Stimulated activated naive CD8-positive, alpha-beta T cell treated with anti-CD3 and anti-CD28 coated beads, Interleukin-15, amount 100 ng/mL, for 72 hours (primary cell): ENCODE measurements around the gene FAM170B.

Source experiments
- ATAC-seq: fragments of 150-1000 bp; cut with Tn5 transposase; 2 replicates; pipeline ENCODE4 v1.10.0; 2021; ENCODE audit warnings: mild to moderate bottlenecking, moderate library complexity
- DNase-seq, 2 donors: peaks; one replicate each; pipeline ENCODE4 v3.0.0; 2021 to 2022
- H3K27ac Mint-ChIP-seq, 2 donors: one replicate each; pipeline ENCODE4 v1.8.0; 2022; ENCODE audit warnings: mild to moderate bottlenecking in 2 of 2, mixed read lengths in 2 of 2, moderate library complexity in 2 of 2
- H3K27me3 Mint-ChIP-seq: one replicate; pipeline ENCODE4 v1.8.0; 2022; ENCODE audit warnings: mixed read lengths
- H3K4me1 Mint-ChIP-seq: one replicate; pipeline ENCODE4 v1.8.0; 2022; ENCODE audit warnings: mild to moderate bottlenecking, mixed read lengths
- H3K4me3 Mint-ChIP-seq, 2 donors: one replicate each; pipeline ENCODE4 v1.8.0; 2022; ENCODE audit warnings: mild to moderate bottlenecking in 2 of 2, mixed read lengths in 2 of 2, moderate library complexity in 1 of 2
- H3K9me3 Mint-ChIP-seq, 2 donors: one replicate each; pipeline ENCODE4 v1.8.0; 2022; ENCODE audit warnings: mixed read lengths in 2 of 2

FAM170B gene

GRCh38 chr10:49128854-49129253 lies 5.0 kb downstream of the FAM170B start:
- DNase-seq (no peak), ATAC-seq (no peak)
- Mint-ChIP-seq H3K27ac (no peak overlapping the region), H3K4me3 (no peak overlapping the region), H3K9me3 (peaks cover 7 to 12% of the 10 kb centered on the region in 2 donors), H3K27me3 (peaks cover 22% of the 10 kb centered on the region), H3K4me1 (no peaks in the 10 kb centered on the region)

- DNase-seq (no peak), ATAC-seq (no peak)
- peaks cover 7 to 10% of the 10 kb centered on the region in 2 donors for H3K9me3 Mint-ChIP-seq
- no peaks in the 10 kb centered on the region for H3K4me1 Mint-ChIP-seq
- peaks cover 27% of the 10 kb centered on the region for H3K27me3 Mint-ChIP-seq
- H3K4me3 Mint-ChIP-seq = no peak overlapping the region
- H3K27ac Mint-ChIP-seq = no peak overlapping the region
These were observed 9.6 kb downstream of the FAM170B start for GRCh38 chr10:49123981-49124950.

- no peak for ATAC-seq
These were observed 12.9 kb downstream of the FAM170B start for GRCh38 chr10:49120911-49121310.

GRCh38 chr10:49119746-49120145 lies 14.1 kb downstream of the FAM170B start:
- ATAC-seq (no peak), DNase-seq (no peak)
- peaks cover 7% of the 10 kb centered on the region for H3K4me1 Mint-ChIP-seq
- H3K27me3 Mint-ChIP-seq = peaks cover 35% of the 10 kb centered on the region
- H3K4me3 Mint-ChIP-seq = no peak overlapping the region
- H3K9me3 Mint-ChIP-seq = no peaks in the 10 kb centered on the region
- no peak overlapping the region for H3K27ac Mint-ChIP-seq

More at GRCh38 chr10:49120911-49121310, 12.9 kb downstream of the FAM170B start:
- no peak for DNase-seq
- no peak overlapping the region for H3K27ac Mint-ChIP-seq
- peaks cover 6% of the 10 kb centered on the region for H3K4me1 Mint-ChIP-seq
- no peaks in the 10 kb centered on the region for H3K9me3 Mint-ChIP-seq
- peaks cover 28% of the 10 kb centered on the region for H3K27me3 Mint-ChIP-seq
- no peak overlapping the region for H3K4me3 Mint-ChIP-seq

DNA sequence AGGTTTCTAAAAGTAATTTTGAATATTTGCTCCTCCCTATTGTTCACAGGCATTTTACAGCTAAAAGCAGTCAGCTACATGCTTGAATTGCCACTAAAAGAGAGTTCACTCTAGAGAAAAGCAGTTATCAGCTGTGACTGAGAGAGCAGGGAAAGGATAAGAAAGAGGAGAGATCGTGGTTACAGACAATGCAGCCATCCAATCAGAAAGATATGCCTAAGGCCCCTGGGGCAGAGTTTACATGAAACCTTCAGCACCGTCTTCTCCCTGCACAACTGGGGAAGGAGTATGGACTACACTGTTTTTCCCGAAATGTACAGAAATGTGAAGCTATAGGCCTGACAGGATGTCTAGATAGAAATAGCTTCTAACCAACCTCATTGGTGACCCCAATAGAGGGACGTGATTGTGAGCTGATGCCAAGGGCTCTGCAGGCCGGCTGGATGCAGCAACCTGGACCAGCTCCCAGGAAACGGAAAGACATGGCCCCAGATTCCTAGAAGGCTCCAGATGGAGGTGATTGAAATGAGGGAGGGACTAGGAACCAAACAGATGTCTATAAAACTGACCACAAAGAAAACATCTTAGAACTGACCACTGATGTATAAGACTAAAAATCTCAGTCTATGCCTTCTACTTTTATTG lies 15.3 kb downstream of the FAM170B start:
- no peak overlapping the region for H3K4me3 Mint-ChIP-seq
- peaks cover 7% of the 10 kb centered on the region for H3K4me1 Mint-ChIP-seq
- ATAC-seq (no peak), DNase-seq (no peak)
- H3K27me3 Mint-ChIP-seq = peaks cover 47% of the 10 kb centered on the region
- no peak overlapping the region for H3K27ac Mint-ChIP-seq
- no peaks in the 10 kb centered on the region for H3K9me3 Mint-ChIP-seq

- DNase-seq (no peak), ATAC-seq (no peak)
- H3K4me1 Mint-ChIP-seq = peaks cover 7% of the 10 kb centered on the region
- H3K27me3 Mint-ChIP-seq = peaks cover 50% of the 10 kb centered on the region
- H3K27ac Mint-ChIP-seq = no peak overlapping the region
- no peaks in the 10 kb centered on the region for H3K9me3 Mint-ChIP-seq
- no peak overlapping the region for H3K4me3 Mint-ChIP-seq
These were observed 16.3 kb downstream of the FAM170B start for GRCh38 chr10:49117376-49118070.

DNA sequence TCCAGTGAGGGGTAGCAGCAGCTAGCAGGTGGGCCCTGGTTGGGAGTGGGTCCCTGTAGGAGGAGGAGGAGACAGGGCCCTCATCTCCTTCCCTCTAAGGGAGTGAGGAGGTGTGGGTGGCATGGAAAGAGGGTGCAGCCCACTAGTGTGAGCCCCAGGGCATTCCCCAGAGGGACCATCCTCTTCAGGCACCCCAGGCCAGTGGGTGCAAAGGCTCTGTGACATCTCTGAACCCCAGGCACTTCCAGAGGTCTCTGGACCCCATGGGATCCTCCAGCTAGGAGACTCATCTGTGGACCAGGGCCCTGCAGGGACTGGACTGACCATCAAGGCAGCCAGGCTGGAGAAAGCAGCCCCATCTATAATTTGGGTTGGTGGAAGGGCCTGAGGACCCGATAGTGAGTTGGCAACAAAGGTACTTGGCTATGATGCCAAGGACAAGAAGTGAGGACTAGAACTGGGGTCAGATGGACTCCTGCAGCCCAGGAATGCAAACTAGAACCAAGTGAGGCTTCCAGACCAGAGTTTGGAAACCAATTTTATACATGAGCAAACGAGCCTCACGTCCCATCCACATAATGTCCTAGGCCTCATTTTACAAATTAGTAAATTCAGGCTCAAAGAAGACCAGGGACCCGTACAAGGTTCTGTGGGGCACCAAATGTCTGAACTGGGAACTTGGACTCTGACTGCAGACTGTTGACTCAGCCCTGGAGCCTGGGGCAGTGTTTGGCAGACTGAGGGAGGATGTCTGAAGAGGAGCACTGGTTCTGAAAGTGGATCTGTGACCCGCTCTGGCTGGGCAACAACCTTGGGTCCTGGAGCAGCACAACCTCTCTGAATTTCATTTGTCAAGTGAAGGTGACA lies 17.1 kb downstream of the FAM170B start:
- no peak overlapping the region for H3K4me3 Mint-ChIP-seq
- H3K9me3 Mint-ChIP-seq = no peaks in the 10 kb centered on the region
- ATAC-seq (peak; percentile 13), DNase-seq (no peak)
- peaks cover 7% of the 10 kb centered on the region for H3K4me1 Mint-ChIP-seq
- peak overlapping the region in 1 of 2 donors; percentile 8 for H3K27ac Mint-ChIP-seq
- H3K27me3 Mint-ChIP-seq = peaks cover 46% of the 10 kb centered on the region

GRCh38 chr10:49115796-49116508 lies 17.9 kb downstream of the FAM170B start:
- DNase-seq (peak in 1 of 2 donors; percentile 37), ATAC-seq (peak; percentile 87)
- Mint-ChIP-seq H3K27ac (peak overlapping the region in 1 of 2 donors; percentile 8), H3K9me3 (no peaks in the 10 kb centered on the region), H3K27me3 (peaks cover 38% of the 10 kb centered on the region), H3K4me3 (no peak overlapping the region), H3K4me1 (peaks cover 7% of the 10 kb centered on the region)

DNA sequence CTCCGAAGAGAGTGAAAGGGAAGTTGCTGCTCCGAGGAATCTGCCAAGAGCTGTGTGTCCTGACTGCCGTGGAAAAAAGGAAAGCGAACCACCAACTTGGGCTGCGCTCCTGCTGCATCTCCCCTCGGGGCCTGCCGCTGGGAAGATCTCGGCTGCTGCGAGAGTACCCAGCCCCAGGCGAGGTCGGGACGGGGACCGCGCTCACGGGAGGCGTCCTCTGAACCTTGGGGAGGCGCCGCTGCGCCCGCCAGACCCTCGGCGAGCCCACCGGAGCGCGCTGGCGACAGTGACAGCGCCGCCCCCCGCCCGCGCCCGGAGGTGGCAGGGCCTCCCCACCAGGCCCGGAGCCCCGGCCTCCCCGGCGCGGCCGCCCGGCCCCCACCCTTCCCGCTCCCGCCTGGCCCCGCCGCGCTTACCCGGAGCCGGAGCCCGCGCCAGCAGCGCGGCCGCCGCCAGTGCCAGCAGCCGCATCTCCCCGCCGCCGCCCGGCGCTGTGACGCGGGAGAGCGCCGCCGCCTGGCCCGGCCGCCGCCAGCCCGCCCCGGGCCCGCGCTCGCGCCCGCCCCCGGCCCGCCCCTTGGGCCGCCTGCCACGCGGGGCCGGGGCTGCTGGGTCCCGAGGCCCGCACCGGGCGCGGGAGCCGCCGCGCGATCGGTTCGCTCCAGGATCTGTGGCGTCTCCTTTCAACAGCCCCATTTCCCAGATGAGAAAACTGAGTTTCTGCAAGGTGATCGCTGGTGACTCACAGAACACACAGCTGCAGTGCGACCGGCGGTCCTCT lies 18.6 kb downstream of the FAM170B start, which contains the start of gene VSTM4:
TSS of gene VSTM4 (minus strand) at position 508 of the 781 bp plus-strand sequence. CDS start at position 471, 37 bp downstream.
- DNase-seq (no peak), ATAC-seq (peak; percentile 35)
- Mint-ChIP-seq H3K27me3 (peaks cover 36% of the 10 kb centered on the region), H3K4me1 (peaks cover 7% of the 10 kb centered on the region), H3K9me3 (no peaks in the 10 kb centered on the region), H3K4me3 (peak within 1 kb of the TSS; percentile 22 to 35), H3K27ac (peak within 1 kb of the TSS in 1 of 2 donors; percentile 8)

DNA sequence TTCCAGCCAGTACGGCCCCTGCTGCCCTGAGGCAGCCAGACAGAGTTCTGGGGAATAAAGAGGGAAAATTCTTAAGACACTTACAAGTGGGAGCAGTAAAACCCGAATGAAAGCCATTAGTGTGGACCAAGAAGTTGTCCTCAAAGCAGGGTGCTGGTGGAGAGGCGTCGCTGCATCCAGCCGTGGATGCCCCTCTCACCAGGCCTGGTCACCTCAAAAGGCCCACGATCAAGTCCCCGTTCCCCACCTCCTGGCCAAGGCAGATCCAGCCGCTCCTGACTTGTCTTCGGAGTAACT lies 19.2 kb downstream of the FAM170B start:
- Mint-ChIP-seq H3K4me1 (peaks cover 7% of the 10 kb centered on the region), H3K27me3 (peaks cover 42% of the 10 kb centered on the region), H3K4me3 (peak overlapping the region; percentile 22 to 35), H3K9me3 (no peaks in the 10 kb centered on the region), H3K27ac (no peak overlapping the region)
- no peak for DNase-seq
- no peak for ATAC-seq

DNA sequence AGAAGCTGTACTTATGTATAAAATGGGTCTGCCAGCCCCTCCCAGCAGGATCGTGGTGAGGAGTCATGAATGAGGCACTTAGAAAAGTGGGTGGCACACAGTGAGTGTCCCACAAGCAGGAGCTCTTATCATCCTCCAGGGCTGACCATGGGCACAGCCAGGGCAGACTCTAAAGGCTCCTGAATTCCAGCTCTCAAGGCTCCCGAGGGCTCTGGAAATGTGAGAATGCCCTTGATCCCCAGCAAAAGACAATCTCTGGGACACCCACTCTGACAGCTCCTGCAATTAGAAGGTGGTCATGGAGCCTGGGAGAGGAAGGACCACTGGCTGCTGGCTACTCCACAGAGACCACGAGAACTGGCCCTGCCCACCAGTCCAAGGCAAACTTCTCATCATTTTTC lies 20.1 kb downstream of the FAM170B start:
- Mint-ChIP-seq H3K27me3 (peaks cover 49% of the 10 kb centered on the region), H3K9me3 (no peaks in the 10 kb centered on the region), H3K4me1 (peaks cover 7% of the 10 kb centered on the region), H3K4me3 (no peak overlapping the region), H3K27ac (no peak overlapping the region)
- no peak for DNase-seq
- ATAC-seq = no peak

GRCh38 chr10:49112851-49113250 lies 21.0 kb downstream of the FAM170B start:
- H3K4me1 Mint-ChIP-seq = peaks cover 7% of the 10 kb centered on the region
- ATAC-seq (no peak), DNase-seq (no peak)
- peaks cover 49% of the 10 kb centered on the region for H3K27me3 Mint-ChIP-seq
- no peak overlapping the region for H3K27ac Mint-ChIP-seq
- no peaks in the 10 kb centered on the region for H3K9me3 Mint-ChIP-seq
- H3K4me3 Mint-ChIP-seq = no peak overlapping the region

DNA sequence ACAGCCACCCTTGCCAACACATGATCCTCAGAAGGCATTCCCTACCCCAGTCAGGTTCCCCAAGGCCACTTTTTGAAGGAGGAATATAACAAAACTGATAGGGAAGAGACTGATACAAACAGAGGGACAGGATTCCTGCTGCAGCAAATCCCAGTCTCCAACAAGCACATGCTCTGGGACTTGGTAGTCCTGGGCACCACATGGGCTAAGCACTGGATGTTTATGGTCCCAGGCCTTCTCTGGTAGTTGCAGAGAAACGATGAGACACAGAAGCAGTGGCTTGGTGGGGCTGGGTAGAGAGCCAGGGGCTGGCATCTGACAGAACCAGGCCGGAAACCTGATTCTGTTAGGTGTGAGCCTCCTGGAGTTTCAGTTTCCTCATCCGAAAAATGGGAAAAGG lies 21.7 kb downstream of the FAM170B start:
- DNase-seq (no peak), ATAC-seq (no peak)
- Mint-ChIP-seq H3K27ac (no peak overlapping the region), H3K4me1 (peaks cover 7% of the 10 kb centered on the region), H3K27me3 (peaks cover 49% of the 10 kb centered on the region), H3K4me3 (no peak overlapping the region), H3K9me3 (no peaks in the 10 kb centered on the region)

GRCh38 chr10:49111320-49111698 lies 22.5 kb downstream of the FAM170B start:
- Mint-ChIP-seq H3K4me1 (peaks cover 5% of the 10 kb centered on the region), H3K4me3 (no peak overlapping the region), H3K27ac (no peak overlapping the region), H3K27me3 (peaks cover 42% of the 10 kb centered on the region), H3K9me3 (no peaks in the 10 kb centered on the region)
- DNase-seq = no peak
- ATAC-seq = no peak
